GM10248 (cell line): ENCODE measurements around the gene LIN37.

ENCODE experiments used
- CTCF ChIA-PET: fragments of 300-600 bp; sonication (Branson Sonifier 250); formaldehyde crosslinking; extraction: SDS; loops from one replicate; lab custom pipeline; 2021; ENCODE audit warnings: antibody characterized with exemption; lab: Yijun Ruan, JAX
- POLR2A ChIA-PET: fragments of 350-650 bp; sonication (Branson Sonifier 250); formaldehyde crosslinking; extraction: SDS; loops from one replicate; lab custom pipeline; 2020; ENCODE audit warnings: antibody characterized with exemption; lab: Yijun Ruan, JAX
- DNase-seq: peaks from one replicate; pipeline ENCODE4 v3.0.0; 2012; ENCODE audit errors: extremely low spot score
- CTCF ChIP-seq: IDR thresholded peaks from 2 replicates; pipeline ENCODE4 v1.5.1; 2012; ENCODE audit warnings: mild to moderate bottlenecking, low read depth; ENCODE audit errors: extremely low read depth, missing control alignments, control extremely low read depth

LIN37 gene

DNA sequence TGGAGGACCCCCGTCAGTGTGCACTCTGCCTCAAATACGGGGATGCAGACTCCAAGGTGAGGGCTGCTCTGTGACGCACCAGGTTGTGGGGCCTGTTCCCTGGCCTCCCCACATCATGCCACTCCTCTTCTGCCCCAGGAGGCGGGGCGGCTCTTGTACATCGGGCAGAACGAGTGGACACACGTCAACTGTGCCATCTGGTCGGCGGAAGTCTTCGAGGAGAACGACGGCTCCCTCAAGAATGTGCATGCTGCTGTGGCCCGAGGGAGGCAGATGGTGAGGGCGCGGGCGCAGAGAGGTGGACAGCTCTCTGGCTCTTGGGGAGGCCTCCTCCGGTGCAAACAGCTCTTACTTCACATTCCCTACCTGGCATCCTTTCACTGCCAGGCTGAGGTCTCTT, 19.4 kb upstream of the LIN37 start:
- ChIA-PET POLR2A (interaction anchor here (1.9 to 4.3 kb wide), 2 partner anchors 8 to 12 kb away, joined by 5 to 20 read pairs; no protein-coding TSS in a partner anchor), CTCF (interaction anchor here (1.5 kb wide), 1 partner anchor 32 kb away, joined by 3 read pairs; no protein-coding TSS in a partner anchor)

DNA sequence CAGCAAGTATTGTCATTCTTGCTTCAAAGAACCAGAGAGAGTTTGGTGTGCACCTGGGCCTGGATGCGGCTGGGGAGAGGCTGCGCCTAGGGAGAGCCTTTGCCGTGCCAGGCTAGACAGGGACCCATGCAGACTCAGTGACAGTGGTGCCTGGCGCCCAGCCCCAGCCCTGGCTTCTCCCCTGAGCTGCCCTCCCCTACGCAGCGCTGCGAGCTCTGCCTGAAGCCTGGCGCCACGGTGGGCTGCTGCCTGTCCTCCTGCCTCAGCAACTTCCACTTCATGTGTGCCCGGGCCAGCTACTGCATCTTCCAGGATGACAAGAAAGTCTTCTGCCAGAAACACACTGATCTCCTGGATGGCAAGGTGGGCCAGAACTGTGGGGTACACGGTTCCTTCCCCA, 18.6 kb upstream of the LIN37 start:
- no peak for TF ChIP-seq CTCF
- ChIA-PET POLR2A (interaction anchor here (1.7 to 4.3 kb wide), 2 partner anchors 11 kb away, joined by 8 to 20 read pairs; no protein-coding TSS in a partner anchor), CTCF (no interaction called here)
- DNase-seq: no peak

More for the DNA sequence above, 19.4 kb upstream of the LIN37 start:
- TF ChIP-seq CTCF: no peak
- no peak for DNase-seq

GRCh38 chr19:35730326-35730725, 18.1 kb upstream of the LIN37 start:
- CTCF ChIA-PET: interaction anchor here (1.1 kb wide), 1 partner anchor 12 kb away, joined by 3 read pairs; no protein-coding TSS in a partner anchor

GRCh38 chr19:35731353-35731752, 17.0 kb upstream of the LIN37 start:
- ChIA-PET CTCF (interaction anchor here (1.1 to 1.4 kb wide), 2 partner anchors 13 kb away, joined by 3 to 4 read pairs; partner anchors contain the start of genes PSENEN and U2AF1L4), POLR2A (interaction anchor here (1.2 to 1.7 kb wide), 2 partner anchors 9 to 11 kb away, joined by 3 to 8 read pairs; no protein-coding TSS in a partner anchor)
- no peak for DNase-seq
- no peak for TF ChIP-seq CTCF

More at GRCh38 chr19:35730326-35730725, 18.1 kb upstream of the LIN37 start:
- POLR2A ChIA-PET: interaction anchor here (0.9 to 1.7 kb wide), 2 partner anchors 10 to 14 kb away, joined by 3 to 8 read pairs; no protein-coding TSS in a partner anchor
- no peak for DNase-seq
- no peak for TF ChIP-seq CTCF

DNA sequence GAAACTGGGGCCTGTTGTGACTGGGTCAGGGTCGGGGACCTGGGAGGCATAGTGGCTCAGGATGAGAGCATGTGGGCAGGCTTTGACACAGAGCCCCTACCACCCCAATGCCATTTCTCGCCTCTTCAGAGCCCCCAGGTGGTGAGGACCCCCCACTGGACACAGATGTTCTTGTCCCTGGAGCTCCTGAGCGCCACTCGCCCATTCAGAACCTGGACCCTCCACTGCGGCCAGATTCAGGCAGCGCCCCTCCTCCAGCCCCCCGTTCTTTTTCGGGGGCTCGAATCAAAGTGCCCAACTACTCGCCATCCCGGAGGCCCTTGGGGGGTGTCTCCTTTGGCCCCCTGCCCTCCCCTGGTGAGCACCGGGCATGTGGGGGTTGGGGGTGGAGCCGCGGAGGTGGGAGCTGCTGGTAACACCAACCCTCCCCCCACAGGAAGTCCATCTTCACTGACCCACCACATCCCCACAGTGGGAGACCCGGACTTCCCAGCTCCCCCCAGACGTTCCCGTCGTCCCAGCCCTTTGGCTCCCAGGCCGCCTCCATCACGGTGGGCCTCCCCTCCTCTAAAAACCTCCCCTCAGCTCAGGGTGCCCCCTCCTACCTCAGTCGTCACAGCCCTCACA, 16.5 kb upstream of the LIN37 start:
- ChIA-PET CTCF (interaction anchor here (1.4 kb wide), 1 partner anchor 13 kb away, joined by 4 read pairs; the partner anchor contains the start of genes PSENEN and U2AF1L4), POLR2A (interaction anchor here (0.8 to 1.7 kb wide), 4 partner anchors 8 to 16 kb away, joined by 3 to 8 read pairs (median 4); partner anchors contain the start of gene LIN37)
- no peak for TF ChIP-seq CTCF

DNA sequence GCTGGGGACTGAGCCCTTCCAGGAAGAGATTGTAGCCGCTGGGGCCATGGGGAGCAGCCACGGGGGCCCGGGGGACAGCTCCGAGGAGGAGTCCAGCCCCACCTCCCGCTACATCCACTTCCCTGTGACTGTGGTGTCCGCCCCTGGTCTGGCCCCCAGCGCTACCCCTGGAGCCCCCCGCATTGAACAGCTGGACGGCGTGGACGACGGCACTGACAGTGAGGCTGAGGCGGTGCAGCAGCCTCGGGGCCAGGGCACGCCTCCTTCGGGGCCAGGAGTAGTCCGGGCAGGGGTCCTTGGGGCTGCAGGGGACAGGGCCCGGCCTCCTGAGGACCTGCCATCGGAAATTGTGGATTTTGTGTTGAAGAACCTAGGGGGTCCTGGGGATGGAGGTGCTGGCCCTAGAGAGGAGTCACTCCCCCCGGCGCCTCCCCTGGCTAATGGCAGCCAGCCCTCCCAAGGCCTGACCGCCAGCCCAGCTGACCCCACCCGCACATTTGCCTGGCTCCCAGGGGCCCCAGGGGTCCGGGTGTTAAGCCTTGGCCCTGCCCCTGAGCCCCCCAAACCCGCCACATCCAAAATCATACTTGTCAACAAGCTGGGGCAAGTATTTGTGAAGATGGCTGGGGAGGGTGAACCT, 15.7 kb upstream of the LIN37 start:
- no peak for TF ChIP-seq CTCF
- ChIA-PET CTCF (interaction anchor here (6.1 kb wide), 1 partner anchor 8 kb away, joined by 20 read pairs; no protein-coding TSS in a partner anchor), POLR2A (interaction anchor here (0.8 to 1.2 kb wide), 3 partner anchors 9 to 15 kb away, joined by 3 to 4 read pairs (median 3); partner anchors contain the start of gene LIN37)
- no peak for DNase-seq

More for the DNA sequence above, 16.5 kb upstream of the LIN37 start:
- no peak for DNase-seq
